ENCODE measurements around the gene JAM3. TPM values are rescaled to one million over a fixed set of nuclear protein-coding genes. Genes with fewer than 3 reads are reported as not detected.

The JAM3 gene
- total RNA-seq, 1 experiment from 2014 or later: 36.5 TPM

GRCh38 chr11:134019500-134019899, 49.4 kb upstream of the JAM3 start:
- Histone ChIP-seq H2BK5ac (ENCODE audit: insufficient read length, low read length) (no peak overlapping the region), H4K20me1 (ENCODE audit: control insufficient read depth, insufficient read depth, insufficient read length) (no peaks in the 10 kb centered on the region), H3K9me3 (ENCODE audit: control insufficient read depth, low read depth, low read length) (no peaks in the 10 kb centered on the region), H3K14ac (ENCODE audit: insufficient read depth, low read length) (no peak overlapping the region), H2BK120ac (ENCODE audit: low read depth, low read length, poor library complexity, severe bottlenecking) (no peak overlapping the region), H3K79me1 (ENCODE audit: insufficient read depth, low read depth, low read length, poor library complexity, severe bottlenecking) (no peaks in the 10 kb centered on the region), H3K23me2 (ENCODE audit: insufficient read length, low read depth, low read length, poor library complexity, severe bottlenecking) (no peaks in the 10 kb centered on the region), H3K9ac (ENCODE audit: extremely low read depth, insufficient read length, low read length) (no peak overlapping the region), H3K27me3 (ENCODE audit: insufficient read depth, low read length) (no peaks in the 10 kb centered on the region), H3K27ac (ENCODE audit: insufficient read length, low read depth, low read length) (no peak overlapping the region), H3T11ph (ENCODE audit: low read length) (no peak overlapping the region), H3K4me2 (ENCODE audit: insufficient read depth, insufficient read length, low read length) (no peak overlapping the region), H2AFZ (ENCODE audit: low read length) (no peak overlapping the region), H3K79me2 (ENCODE audit: insufficient read depth, low read length) (no peaks in the 10 kb centered on the region), H3K23ac (ENCODE audit: insufficient read length, low read depth, low read length) (no peak overlapping the region), H3K18ac (ENCODE audit: insufficient read length, low read depth, low read length) (no peak overlapping the region), H2AK5ac (ENCODE audit: insufficient read length, low read length) (no peak overlapping the region), H4K91ac (ENCODE audit: insufficient read length, low read depth, low read length) (no peak overlapping the region), H4K8ac (replicated peaks; ENCODE audit: insufficient read length, low read depth, low read length) (no peak overlapping the region), H2BK12ac (ENCODE audit: insufficient read length, low read depth, low read length) (no peak overlapping the region), H2BK15ac (ENCODE audit: low read depth, low read length) (no peak overlapping the region), H3K4ac (ENCODE audit: low read depth, low read length) (no peak overlapping the region), H3K4me1 (ENCODE audit: insufficient read depth, low read length) (no peaks in the 10 kb centered on the region), H3K56ac (ENCODE audit: insufficient read length, low read depth, low read length) (no peak overlapping the region), H2BK20ac (ENCODE audit: low read depth, low read length, poor library complexity, severe bottlenecking) (no peak overlapping the region), H4K5ac (ENCODE audit: insufficient read length, low read depth, low read length) (no peak overlapping the region)
- H3K27me3 Mint-ChIP-seq (ENCODE audit: low read depth): peaks cover 33% of the 10 kb centered on the region
- no peaks in the 10 kb centered on the region for H3K36me3 Mint-ChIP-seq (ENCODE audit: insufficient read depth in 1 of 3, low read depth in 3 of 3)
- H3K9me3 Mint-ChIP-seq: no peaks in the 10 kb centered on the region
- TF ChIP-seq CTCF (conservative IDR thresholded peaks at IDR 0.05): no peak
- no peak for DNase-seq
- H3K27ac Mint-ChIP-seq: no peak overlapping the region
- peaks cover 10 to 16% of the 10 kb centered on the region in 2 experiments for H3K4me1 Mint-ChIP-seq
- no CpG with 5 or more reads among the region's 7 CpGs for WGBS (ENCODE audit: extremely low coverage, insufficient read length, low lambda C conversion rate)
- H3K4me3 Mint-ChIP-seq: no peak overlapping the region

Data from H9 (cell line).